GM23248 (cell line): ENCODE measurements around the gene SMTNL2. TPM values are rescaled to one million over a fixed set of nuclear protein-coding genes. Genes with fewer than 3 reads are reported as not detected.
"Not testable (repeated sequence)": the region's sequence is repeated elsewhere in the genome, so short reads cannot be mapped to it uniquely, and the experiment has no call there.

ENCODE experiments used
- DNase-seq: peaks from one replicate; pipeline ENCODE4 v3.0.0-alpha.2; 2015
- H2AFZ ChIP-seq: fragments of 200-600 bp; sonication (generic); 2 replicates; pipeline ENCODE4 v1.6.1; 2016; ENCODE audit warnings: antibody characterized with exemption
- H3F3A ChIP-seq: fragments of 200-600 bp; sonication (generic); 2 replicates; pipeline ENCODE4 v1.6.1; 2016; ENCODE audit warnings: mild to moderate bottlenecking, antibody characterized with exemption, mixed run types; ENCODE audit not compliant: insufficient read depth
- H3K27ac ChIP-seq: fragments of 200-600 bp; sonication (generic); 2 replicates; pipeline ENCODE4 v1.5.1; 2016; ENCODE audit warnings: mild to moderate bottlenecking
- H3K27me3 ChIP-seq: fragments of 200-600 bp; sonication (generic); replicated peaks from 2 replicates; pipeline ENCODE4 v1.6.1; 2016; ENCODE audit warnings: mild to moderate bottlenecking; ENCODE audit not compliant: insufficient read depth
- H3K36me3 ChIP-seq: fragments of 200-600 bp; sonication (generic); 2 replicates; pipeline ENCODE4 v1.6.1; 2016; ENCODE audit warnings: low read depth, mild to moderate bottlenecking
- H3K4me1 ChIP-seq: fragments of 200-600 bp; sonication (generic); 2 replicates; pipeline ENCODE4 v1.6.1; 2016; ENCODE audit warnings: mild to moderate bottlenecking; ENCODE audit not compliant: insufficient read depth
- H3K4me2 ChIP-seq: fragments of 200-600 bp; sonication (generic); one replicate; pipeline ENCODE4 v1.6.1; 2016; ENCODE audit warnings: mild to moderate bottlenecking; ENCODE audit not compliant: unreplicated experiment
- H3K4me3 ChIP-seq: fragments of 200-600 bp; sonication (generic); 2 replicates; pipeline ENCODE4 v1.5.1; 2016; ENCODE audit warnings: mild to moderate bottlenecking
- H3K79me2 ChIP-seq: fragments of 200-600 bp; sonication (generic); 2 replicates; pipeline ENCODE4 v1.6.1; 2016; ENCODE audit warnings: mild to moderate bottlenecking; ENCODE audit not compliant: insufficient read depth
- H3K9ac ChIP-seq: fragments of 200-600 bp; sonication (generic); 2 replicates; pipeline ENCODE4 v1.6.1; 2016; ENCODE audit warnings: mild to moderate bottlenecking
- H3K9me2 ChIP-seq: fragments of 200-600 bp; sonication (generic); 2 replicates; pipeline ENCODE4 v1.6.1; 2016; ENCODE audit warnings: mixed run types, mild to moderate bottlenecking, moderate library complexity; ENCODE audit not compliant: insufficient read depth
- H3K9me3 ChIP-seq: fragments of 200-600 bp; sonication (generic); one replicate; pipeline ENCODE4 v1.6.1; 2017; ENCODE audit warnings: low read depth
- H4K20me1 ChIP-seq: fragments of 200-600 bp; sonication (generic); 2 replicates; pipeline ENCODE4 v1.6.0; 2016; ENCODE audit not compliant: insufficient read depth
- EZH2 ChIP-seq: fragments of 200-600 bp; sonication (generic); IDR thresholded peaks from 2 replicates; pipeline ENCODE4 v1.6.1; 2018; ENCODE audit warnings: antibody characterized with exemption, mild to moderate bottlenecking; ENCODE audit not compliant: insufficient read depth, poor library complexity, severe bottlenecking
- EZH2phosphoT487 ChIP-seq: fragments of 200-600 bp; sonication (generic); IDR thresholded peaks from 2 replicates; pipeline ENCODE4 v1.6.1; 2018; ENCODE audit warnings: antibody characterized with exemption, moderate library complexity, mild to moderate bottlenecking, low read depth; ENCODE audit not compliant: insufficient read depth
- WGBS, 2 experiments: methylation state at CpG; one replicate each; pipeline ENCODE4 v1.1.6; 2015 to 2017; ENCODE audit warnings: low lambda C conversion rate in 2 of 2, low coverage in 1 of 2; ENCODE audit errors: missing lambda C conversion rate in 2 of 2; 5-methylcytosine and 5-hydroxymethylcytosine counted together
- in situ Hi-C: fragments of 300-500 bp; cut with MboI; formaldehyde crosslinking; loops from 2 replicates; pipeline ENCODE4 v1.15.0; 2020
- polyA plus RNA-seq: library from polyadenylated mRNA; unstranded; fragments of >200 nt; fragmentation: Nextera tagmentation; extraction: Ambion mirVana; gene quantifications from 2 replicates; pipeline ENCODE4 v1.2.1, GENCODE V29; 2016
- total RNA-seq: library from RNA; depleted of rRNA; stranded (reverse); fragments of >200 nt; shearing (Covaris generic); gene quantifications from 2 replicates; pipeline ENCODE4 v1.2.3, GENCODE V29; 2014

The SMTNL2 gene
- total and polyA plus RNA-seq, 2 experiments from 2014 or later: not detected

DNA sequence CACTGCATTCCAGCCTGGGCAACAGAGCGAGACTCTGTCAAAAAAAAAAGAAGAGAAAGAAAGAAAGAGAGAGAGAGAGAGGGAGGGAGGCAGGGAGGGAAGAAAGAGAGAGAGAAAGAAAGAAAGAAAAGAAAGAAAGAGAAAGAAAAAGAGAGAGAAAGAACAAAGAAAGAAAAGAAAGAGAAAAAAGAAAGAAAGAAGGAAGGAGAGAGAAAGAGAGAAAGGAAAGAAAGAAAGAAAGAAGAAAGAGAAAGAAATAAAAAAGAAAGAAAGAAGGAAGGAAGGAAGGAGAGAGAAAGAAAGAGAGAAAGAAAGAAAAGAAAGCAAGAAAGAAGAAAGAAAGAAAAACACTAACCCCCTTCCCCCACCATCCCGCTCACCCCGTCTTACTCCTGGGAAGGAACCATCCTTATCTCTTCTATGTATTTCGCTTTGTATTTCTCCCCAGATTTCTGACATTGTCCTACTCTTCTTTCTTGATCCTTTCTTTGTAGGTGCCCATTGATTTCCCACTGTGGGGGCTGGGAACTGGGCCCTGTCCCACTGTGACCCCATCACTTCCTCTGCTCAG, 36.3 kb downstream of the SMTNL2 start:
- Histone ChIP-seq H3K9me3 (no peaks in the 10 kb centered on the region), H3K4me1 (peaks cover 7% of the 10 kb centered on the region; the same call in 1 of the 2 replicates), H2AFZ (no peak overlapping the region), H3K9ac (no peak overlapping the region), H3K79me2 (no peaks in the 10 kb centered on the region), H3K4me3 (no peak overlapping the region), H3K4me2 (no peak overlapping the region), H3K36me3 (no peaks in the 10 kb centered on the region), H4K20me1 (no peaks in the 10 kb centered on the region), H3F3A (peaks cover 4% of the 10 kb centered on the region; the same call in 1 of the 2 replicates), H3K27me3 (peaks cover 7% of the 10 kb centered on the region; the same call in 1 of the 2 replicates), H3K27ac (no peak overlapping the region), H3K9me2 (no peaks in the 10 kb centered on the region)
- in situ Hi-C loops: loop anchor here (5.0 kb wide), 1 partner anchor 53 kb away; no protein-coding TSS in a partner anchor
- WGBS, 2 experiments: 78 to 86% methylated on average over 3 to 4 of the region's 4 CpGs
- no peak for TF ChIP-seq EZH2phosphoT487
- TF ChIP-seq EZH2: no peak
- no peak for DNase-seq

DNA sequence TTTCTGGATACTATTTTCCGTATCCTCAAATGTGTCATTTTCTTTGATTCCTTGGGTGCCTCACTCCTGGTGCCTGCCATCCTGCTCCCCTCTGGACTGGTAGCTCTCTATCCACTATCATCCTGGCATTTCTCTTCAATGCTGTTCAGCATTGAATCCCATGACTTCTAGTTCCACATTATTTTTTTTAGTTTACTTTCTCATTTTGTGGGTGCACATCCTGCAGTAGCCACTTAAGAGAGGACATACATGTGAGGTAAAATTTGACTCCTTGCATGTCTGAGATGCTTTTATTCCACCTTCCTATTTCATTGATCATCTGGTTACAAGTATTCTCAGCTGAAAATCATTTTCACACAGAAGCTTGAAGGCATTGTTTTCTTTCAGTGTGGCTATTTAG, 38.0 kb downstream of the SMTNL2 start:
- no peak overlapping the region for H3K4me2 ChIP-seq
- H3K27ac ChIP-seq: no peak overlapping the region
- no peak for DNase-seq
- H3K4me1 ChIP-seq: peaks cover 7% of the 10 kb centered on the region; the same call in 1 of the 2 replicates
- H3K27me3 ChIP-seq: 0 out of 2 replicates have a peak, but pooled peaks cover 3% of the 10 kb centered on the region
- H3K9me3 ChIP-seq: no peaks in the 10 kb centered on the region
- in situ Hi-C loops: loop anchor here (5.0 kb wide), 1 partner anchor 55 kb away; no protein-coding TSS in a partner anchor
- H3F3A ChIP-seq: peaks cover 4% of the 10 kb centered on the region; the same call in 1 of the 2 replicates
- no peak overlapping the region for H3K4me3 ChIP-seq
- no peak overlapping the region for H3K9ac ChIP-seq
- H3K9me2 ChIP-seq: no peaks in the 10 kb centered on the region
- no peaks in the 10 kb centered on the region for H3K79me2 ChIP-seq
- no peak overlapping the region for H2AFZ ChIP-seq
- TF ChIP-seq EZH2: no peak
- no peak for TF ChIP-seq EZH2phosphoT487
- no peaks in the 10 kb centered on the region for H4K20me1 ChIP-seq
- H3K36me3 ChIP-seq: no peaks in the 10 kb centered on the region
- WGBS, 2 experiments: 88 to 96% methylated on average over 1 of the region's 1 CpG

DNA sequence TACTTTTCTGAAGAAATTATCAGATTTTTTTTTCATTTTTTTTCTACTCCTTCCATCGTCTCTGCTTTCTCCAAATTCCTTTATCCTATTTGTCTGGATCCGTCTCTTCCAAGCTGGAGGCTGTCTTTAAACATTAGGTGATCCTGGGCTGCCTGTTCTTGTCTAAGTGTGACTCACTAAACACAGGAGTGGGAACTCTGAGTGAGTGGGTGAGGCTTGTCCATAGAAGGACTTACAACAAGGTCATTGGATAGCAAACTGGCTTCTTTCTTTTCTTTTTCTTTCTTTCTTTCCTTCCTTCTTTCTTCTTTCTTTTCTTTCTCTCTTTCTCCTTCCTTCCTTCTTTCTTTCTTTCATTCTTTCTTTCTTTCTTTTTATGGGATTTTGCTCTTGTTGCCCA, 38.9 kb downstream of the SMTNL2 start:
- H4K20me1 ChIP-seq: no peaks in the 10 kb centered on the region
- H3K27me3 ChIP-seq: 0 out of 2 replicates have a peak, but pooled peaks cover 3% of the 10 kb centered on the region
- in situ Hi-C loops: loop anchor here (5.0 kb wide), 1 partner anchor 56 kb away; no protein-coding TSS in a partner anchor
- no peak overlapping the region for H3K4me3 ChIP-seq
- no peaks in the 10 kb centered on the region for H3K36me3 ChIP-seq
- H3K9me2 ChIP-seq: no peaks in the 10 kb centered on the region
- peaks cover 7% of the 10 kb centered on the region; the same call in 1 of the 2 replicates for H3K4me1 ChIP-seq
- TF ChIP-seq EZH2: no peak
- no peak overlapping the region for H3K9ac ChIP-seq
- no peaks in the 10 kb centered on the region for H3K9me3 ChIP-seq
- H3K27ac ChIP-seq: no peak overlapping the region
- H3K79me2 ChIP-seq: no peaks in the 10 kb centered on the region
- H3F3A ChIP-seq: peaks cover 4% of the 10 kb centered on the region; the same call in 1 of the 2 replicates
- no peak overlapping the region for H2AFZ ChIP-seq
- H3K4me2 ChIP-seq: peak overlapping the region; percentile 30
- DNase-seq: peak; percentile 77
- 2 to 6% methylated on average over 2 of the region's 2 CpGs for WGBS, 2 experiments

GRCh38 chr17:4624451-4624911, 40.2 kb downstream of the SMTNL2 start:
- H3K79me2 ChIP-seq, H4K20me1 ChIP-seq, H3K4me3 ChIP-seq, H3K4me2 ChIP-seq, H3K27me3 ChIP-seq, H3K9ac ChIP-seq, H3K27ac ChIP-seq, H3K36me3 ChIP-seq, H3K9me3 ChIP-seq, H2AFZ ChIP-seq, H3K4me1 ChIP-seq, H3F3A ChIP-seq, H3K9me2 ChIP-seq: not testable (repeated sequence)
- in situ Hi-C loops: loop anchor here (5.0 kb wide), 1 partner anchor 57 kb away; no protein-coding TSS in a partner anchor
- 39 to 50% methylated on average over 3 of the region's 3 CpGs for WGBS, 2 experiments
- peak; percentile 74 for DNase-seq
